Neuronal stem cell (in vitro differentiated cells): ENCODE results near the gene DNAAF9.

ENCODE experiments used
- DNase-seq: peaks from one replicate; pipeline ENCODE4 v3.0.0-alpha.2; 2013; ENCODE audit warnings: low spot score
- H2AFZ ChIP-seq: one replicate; pipeline ENCODE4 v1.6.1; 2013; ENCODE audit warnings: mild to moderate bottlenecking, low read length, inconsistent platforms
- H2AK5ac ChIP-seq: 2 replicates; pipeline ENCODE4 v1.6.1; 2013; ENCODE audit warnings: low read depth, mild to moderate bottlenecking, inconsistent platforms, low read length, moderate library complexity, mixed read lengths
- H2BK120ac ChIP-seq: 2 replicates; pipeline ENCODE4 v1.6.1; 2013; ENCODE audit warnings: low read depth, mild to moderate bottlenecking, inconsistent platforms, low read length, moderate library complexity, mixed read lengths
- H2BK12ac ChIP-seq: one replicate; pipeline ENCODE4 v1.6.1; 2013; ENCODE audit warnings: low read length, inconsistent platforms
- H2BK15ac ChIP-seq: 2 replicates; pipeline ENCODE4 v1.6.1; 2013; ENCODE audit warnings: mild to moderate bottlenecking, low read length, inconsistent platforms, mixed read lengths
- H2BK5ac ChIP-seq: one replicate; pipeline ENCODE4 v1.6.1; 2013; ENCODE audit warnings: inconsistent platforms, mild to moderate bottlenecking, low read length, moderate library complexity
- H3K14ac ChIP-seq: one replicate; pipeline ENCODE4 v1.6.1; 2013; ENCODE audit warnings: low read length, inconsistent platforms
- H3K18ac ChIP-seq: 2 replicates; pipeline ENCODE4 v1.6.1; 2013; ENCODE audit warnings: low read length, inconsistent platforms
- H3K23ac ChIP-seq: 2 replicates; pipeline ENCODE4 v1.6.1; 2013; ENCODE audit warnings: low read depth, mild to moderate bottlenecking, mixed read lengths, low read length, inconsistent platforms; ENCODE audit not compliant: poor library complexity
- H3K27ac ChIP-seq: replicated peaks from 3 replicates; pipeline ENCODE4 v1.5.1; 2013; ENCODE audit warnings: low read length, inconsistent platforms
- H3K27me3 ChIP-seq, 3 experiments: 2 replicates each; pipeline ENCODE4 v1.6.1; 2013; ENCODE audit warnings: low read length in 3 of 3, mild to moderate bottlenecking in 2 of 3, inconsistent platforms in 1 of 3, low read depth in 1 of 3, mixed read lengths in 1 of 3, moderate library complexity in 1 of 3; ENCODE audit not compliant: control insufficient read depth in 3 of 3, insufficient read depth in 3 of 3
- H3K36me3 ChIP-seq, 2 donors: replicated peaks in 1 of 2; 2 replicates each; pipeline ENCODE4 v1.6.1; 2013; ENCODE audit warnings: low read length in 2 of 2; ENCODE audit not compliant: control insufficient read depth in 2 of 2, insufficient read depth in 2 of 2
- H3K4ac ChIP-seq: 2 replicates; pipeline ENCODE4 v1.6.1; 2013; ENCODE audit warnings: inconsistent platforms, mild to moderate bottlenecking, low read length, moderate library complexity
- H3K4me1 ChIP-seq, 2 donors: 1 replicate in 1 of 2; 2 replicates in 1 of 2; pipeline ENCODE4 v1.6.1; 2013; ENCODE audit warnings: low read length in 2 of 2, low read depth in 1 of 2; ENCODE audit not compliant: control insufficient read depth in 2 of 2, insufficient read depth in 1 of 2
- H3K4me2 ChIP-seq: one replicate; pipeline ENCODE4 v1.6.1; 2013; ENCODE audit warnings: mild to moderate bottlenecking, low read length, inconsistent platforms; ENCODE audit not compliant: insufficient read depth, poor library complexity, severe bottlenecking
- H3K4me3 ChIP-seq, 2 donors: 2 replicates each; pipeline ENCODE4 v1.5.1; 2013; ENCODE audit warnings: low read length in 2 of 2, mild to moderate bottlenecking in 2 of 2, inconsistent platforms in 1 of 2, moderate library complexity in 1 of 2
- H3K79me1 ChIP-seq: one replicate; pipeline ENCODE4 v1.6.1; 2013; ENCODE audit warnings: low read depth, mild to moderate bottlenecking, inconsistent platforms, low read length, moderate library complexity
- H3K9ac ChIP-seq: one replicate; pipeline ENCODE4 v1.6.1; 2013; ENCODE audit warnings: mild to moderate bottlenecking, low read depth, low read length, inconsistent platforms; ENCODE audit not compliant: poor library complexity
- H3K9me3 ChIP-seq, 2 donors: replicated peaks in 1 of 2; 2 replicates each; pipeline versions ENCODE3 to v1.6.1; 2013; ENCODE audit warnings: low read length in 2 of 2, mild to moderate bottlenecking in 2 of 2, inconsistent platforms in 1 of 2, low read depth in 1 of 2, mixed read lengths in 1 of 2, moderate library complexity in 1 of 2; ENCODE audit not compliant: control insufficient read depth in 2 of 2, insufficient read depth in 1 of 2
- H4K8ac ChIP-seq: one replicate; pipeline ENCODE4 v1.6.1; 2013; ENCODE audit warnings: low read depth, mild to moderate bottlenecking, inconsistent platforms, low read length, moderate library complexity
- H4K91ac ChIP-seq: one replicate; pipeline ENCODE4 v1.6.1; 2013; ENCODE audit warnings: low read length, low read depth, mild to moderate bottlenecking, inconsistent platforms; ENCODE audit not compliant: poor library complexity
- WGBS, 2 donors: extraction: QIAGEN DNeasy Blood & Tissue Kit; methylation state at CpG; one replicate each; pipeline ENCODE4 v1.1.7; 2013; ENCODE audit warnings: missing lambda C conversion rate in 2 of 2, mixed read lengths in 1 of 2; ENCODE audit not compliant: insufficient read length in 2 of 2, insufficient replicate concordance in 1 of 2; ENCODE audit errors: extremely low coverage in 2 of 2; 5-methylcytosine and 5-hydroxymethylcytosine counted together

Gene DNAAF9

DNA sequence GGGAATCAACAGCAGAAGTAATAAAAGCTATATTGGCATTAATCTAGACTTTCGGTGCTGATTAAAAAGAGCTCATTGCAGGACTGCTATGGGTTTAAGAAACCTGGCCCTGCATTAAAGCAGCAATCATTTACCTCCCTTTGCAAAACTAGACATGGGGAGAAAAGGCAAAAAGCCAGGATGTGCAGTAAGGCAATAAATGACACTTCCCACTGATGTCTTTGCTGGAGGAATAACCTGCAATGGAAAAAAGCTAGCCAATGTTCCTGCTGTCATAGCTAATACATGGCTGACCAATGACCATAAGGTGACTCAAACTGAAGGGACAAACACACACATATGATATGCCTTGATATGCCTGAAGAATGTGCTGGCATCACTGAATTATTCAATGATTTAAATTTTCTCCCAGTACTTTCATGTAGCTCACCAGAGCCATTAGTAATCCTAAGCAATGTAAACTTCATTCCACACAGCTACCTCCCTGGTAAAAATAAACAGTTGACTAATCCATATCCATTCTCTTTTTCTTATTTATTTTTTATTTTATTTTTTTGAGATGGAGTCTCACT lies 8.7 kb downstream of the DNAAF9 start:
- Histone ChIP-seq H3K4ac (no peak overlapping the region), H3K27me3 (no peaks in the 10 kb centered on the region), H2AK5ac (no peak overlapping the region), H3K79me1 (peaks cover 3% of the 10 kb centered on the region), H3K36me3 (no peaks in the 10 kb centered on the region), H3K9ac (no peak overlapping the region), H3K18ac (no peak overlapping the region), H2BK15ac (no peak overlapping the region), H3K9me3 (peaks cover 1 to 16% of the 10 kb centered on the region in 2 donors), H2BK5ac (no peak overlapping the region), H2BK120ac (no peak overlapping the region), H3K27ac (no peak overlapping the region), H4K91ac (no peak overlapping the region), H3K4me3 (no peak overlapping the region), H3K14ac (no peak overlapping the region), H3K4me1 (no peaks in the 10 kb centered on the region), H3K23ac (no peak overlapping the region), H4K8ac (no peak overlapping the region), H2BK12ac (no peak overlapping the region), H2AFZ (no peak overlapping the region), H3K4me2 (no peak overlapping the region)
- WGBS, 2 donors = no CpG with 5 or more reads among the region's 1 CpG
- DNase-seq = no peak

DNA sequence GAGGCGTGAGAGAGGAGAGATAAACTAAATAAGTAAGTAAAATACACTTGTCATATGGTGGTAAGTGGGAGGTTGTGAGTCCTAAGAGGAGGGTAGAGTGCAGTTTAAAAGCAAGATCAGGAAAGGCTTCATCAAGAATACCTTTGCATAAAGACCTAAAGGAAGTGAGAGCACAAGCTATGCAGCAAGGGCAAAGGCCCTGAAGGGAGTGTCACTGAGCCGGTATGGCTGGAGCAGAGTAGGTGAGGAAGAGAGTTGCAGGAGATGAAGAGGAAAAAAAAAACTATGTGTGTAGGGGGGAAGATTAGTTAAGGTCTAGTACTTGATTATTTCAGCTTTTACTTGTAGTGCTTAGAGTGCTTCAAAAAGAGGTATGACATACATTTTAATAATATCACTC lies 11.0 kb downstream of the DNAAF9 start:
- DNase-seq = no peak
- H2BK15ac ChIP-seq = no peak overlapping the region
- no peak overlapping the region for H4K91ac ChIP-seq
- H3K79me1 ChIP-seq = peaks cover 3% of the 10 kb centered on the region
- no peak overlapping the region for H3K4ac ChIP-seq
- H3K4me3 ChIP-seq = no peak overlapping the region
- no peak overlapping the region for H2BK120ac ChIP-seq
- H3K14ac ChIP-seq = no peak overlapping the region
- H3K27ac ChIP-seq = no peak overlapping the region
- H3K36me3 ChIP-seq = no peaks in the 10 kb centered on the region
- no CpG with 5 or more reads among the region's 2 CpGs for WGBS, 2 donors
- no peaks in the 10 kb centered on the region for H3K4me1 ChIP-seq
- H2BK5ac ChIP-seq = no peak overlapping the region
- no peak overlapping the region for H3K4me2 ChIP-seq
- no peak overlapping the region for H2BK12ac ChIP-seq
- no peak overlapping the region for H4K8ac ChIP-seq
- no peak overlapping the region for H3K18ac ChIP-seq
- H3K9me3 ChIP-seq = peaks cover 1 to 16% of the 10 kb centered on the region in 2 donors
- H3K9ac ChIP-seq = no peak overlapping the region
- no peaks in the 10 kb centered on the region for H3K27me3 ChIP-seq
- H3K23ac ChIP-seq = no peak overlapping the region
- H2AFZ ChIP-seq = no peak overlapping the region
- H2AK5ac ChIP-seq = no peak overlapping the region

DNA sequence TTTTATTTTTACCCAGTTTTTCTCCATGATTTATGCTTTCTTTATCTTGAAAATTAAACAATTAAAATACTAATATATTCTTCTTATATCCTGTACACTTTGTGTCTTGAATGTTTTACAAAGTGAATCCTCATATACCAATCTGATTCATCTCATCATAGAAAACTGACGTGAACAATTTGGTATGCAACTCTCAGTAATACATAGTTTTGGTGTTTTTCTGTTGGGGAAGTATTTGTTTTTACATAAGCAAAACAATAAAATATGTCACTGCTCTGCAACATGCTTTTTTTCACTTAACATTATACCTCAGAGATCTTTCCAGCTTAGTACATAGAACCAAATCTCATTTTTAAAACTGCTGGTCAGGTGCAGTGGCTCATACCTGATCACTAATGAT lies 14.7 kb downstream of the DNAAF9 start:
- Histone ChIP-seq H3K27ac (no peak overlapping the region), H2BK120ac (no peak overlapping the region), H4K91ac (no peak overlapping the region), H3K9ac (no peak overlapping the region), H2BK12ac (no peak overlapping the region), H3K36me3 (no peaks in the 10 kb centered on the region), H3K27me3 (no peaks in the 10 kb centered on the region), H2BK5ac (no peak overlapping the region), H2AFZ (no peak overlapping the region), H3K4me1 (peaks cover 2% of the 10 kb centered on the region in 2 donors), H3K9me3 (peaks cover 1 to 16% of the 10 kb centered on the region in 2 donors), H3K4me3 (no peak overlapping the region), H3K4ac (no peak overlapping the region), H3K79me1 (no peaks in the 10 kb centered on the region), H2AK5ac (no peak overlapping the region), H3K18ac (no peak overlapping the region), H3K14ac (no peak overlapping the region), H2BK15ac (no peak overlapping the region), H3K4me2 (no peak overlapping the region), H3K23ac (no peak overlapping the region), H4K8ac (no peak overlapping the region)
- WGBS, 2 donors = no CpG with 5 or more reads among the region's 1 CpG
- no peak for DNase-seq

DNA sequence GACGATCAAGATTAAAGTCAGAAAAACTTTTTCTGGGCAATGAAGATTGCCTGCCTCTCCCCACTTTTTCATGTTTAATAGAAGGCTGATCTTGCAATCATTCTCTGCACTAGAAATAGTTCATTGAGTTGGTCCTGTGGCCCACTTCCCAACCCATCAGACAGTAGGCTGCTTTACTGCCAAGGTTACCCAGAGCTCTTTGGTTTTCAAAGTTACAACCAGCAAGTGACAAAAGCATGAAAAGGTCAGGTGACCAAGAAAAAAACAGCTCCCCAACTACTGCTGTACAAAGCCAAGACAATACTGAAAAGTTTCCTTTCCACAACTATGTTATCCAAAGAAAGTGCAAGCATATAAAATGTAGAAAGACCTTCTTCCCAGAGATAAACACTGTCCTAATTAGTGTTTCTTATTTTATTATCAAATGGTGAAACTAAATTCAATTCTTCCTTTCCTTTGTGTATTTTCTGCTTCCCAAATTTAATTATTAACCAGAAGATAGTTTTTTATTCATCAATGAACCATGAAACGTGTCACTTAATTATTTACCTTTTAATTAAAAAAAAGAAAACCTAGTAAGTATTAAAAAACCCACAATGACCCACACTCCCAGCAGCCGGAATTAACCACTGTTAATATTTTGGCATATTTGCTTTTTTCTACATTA lies 16.6 kb downstream of the DNAAF9 start:
- Histone ChIP-seq H3K9ac (no peak overlapping the region), H3K9me3 (peaks cover 1 to 7% of the 10 kb centered on the region in 2 donors)

More for the DNA sequence above, 16.6 kb downstream of the DNAAF9 start:
- Histone ChIP-seq H4K91ac (no peak overlapping the region), H3K4me2 (no peak overlapping the region), H3K4ac (no peak overlapping the region), H2BK5ac (no peak overlapping the region), H3K27ac (no peak overlapping the region), H4K8ac (no peak overlapping the region), H3K36me3 (no peaks in the 10 kb centered on the region), H3K23ac (no peak overlapping the region), H3K27me3 (no peaks in the 10 kb centered on the region), H3K79me1 (no peaks in the 10 kb centered on the region), H2AK5ac (no peak overlapping the region), H2AFZ (no peak overlapping the region), H2BK15ac (no peak overlapping the region), H2BK12ac (no peak overlapping the region), H3K18ac (no peak overlapping the region), H3K4me1 (peaks cover 2% of the 10 kb centered on the region in 2 donors), H3K4me3 (no peak overlapping the region), H3K14ac (no peak overlapping the region), H2BK120ac (no peak overlapping the region)
- no CpG with 5 or more reads among the region's 3 CpGs for WGBS, 2 donors
- no peak for DNase-seq
